CD8-positive, alpha-beta memory T cell (primary cell): ENCODE results near the gene NUP133. TPM values are rescaled to one million over a fixed set of nuclear protein-coding genes. Genes with fewer than 3 reads are reported as not detected.

Experiments
- CTCF ChIA-PET: fragments of 350-600 bp; sonication (Branson Sonifier 250); formaldehyde crosslinking; loops from one replicate; lab custom pipeline; 2021; ENCODE audit warnings: antibody characterized with exemption; lab: Charles Lee
- POLR2A ChIA-PET: fragments of 350-600 bp; sonication (Branson Sonifier 250); formaldehyde crosslinking; loops from one replicate; lab custom pipeline; 2021; ENCODE audit warnings: antibody characterized with exemption; lab: Charles Lee
- DNase-seq, 5 donors: peaks; one replicate each; pipeline versions ENCODE4 v3.0.0 to v3.0.0-alpha.2; 2020 to 2022; ENCODE audit warnings: mixed read lengths in 1 of 5
- H3K27ac ChIP-seq: one replicate; pipeline ENCODE4 v1.7.0; 2013; ENCODE audit warnings: low read depth, mild to moderate bottlenecking, low read length, moderate library complexity
- H3K27me3 ChIP-seq: 2 replicates; pipeline ENCODE4 v1.7.0; 2013; ENCODE audit warnings: low read length, mild to moderate bottlenecking; ENCODE audit not compliant: insufficient read depth, poor library complexity, severe bottlenecking
- H3K36me3 ChIP-seq: 2 replicates; pipeline ENCODE4 v1.7.0; 2013; ENCODE audit warnings: mild to moderate bottlenecking, low read length, moderate library complexity; ENCODE audit not compliant: insufficient read depth
- H3K4me1 ChIP-seq: 2 replicates; pipeline ENCODE4 v1.7.0; 2013; ENCODE audit warnings: mild to moderate bottlenecking, low read length, moderate library complexity; ENCODE audit not compliant: insufficient read depth
- H3K4me3 ChIP-seq: 2 replicates; pipeline ENCODE4 v1.7.0; 2013; ENCODE audit warnings: mild to moderate bottlenecking, low read length
- H3K9me3 ChIP-seq: 2 replicates; pipeline ENCODE4 v1.7.0; 2013; ENCODE audit warnings: mild to moderate bottlenecking, low read length
- H3K27ac Mint-ChIP-seq, 8 donors: one replicate each; pipeline ENCODE4 v1.8.0; 2020 to 2021; ENCODE audit warnings: mixed read lengths in 8 of 8, mild to moderate bottlenecking in 6 of 8, inconsistent platforms in 3 of 8, moderate library complexity in 3 of 8
- H3K27me3 Mint-ChIP-seq, 2 donors: one replicate each; pipeline ENCODE4 v1.8.0; 2020 to 2021; ENCODE audit warnings: mixed read lengths in 2 of 2, mild to moderate bottlenecking in 1 of 2, moderate library complexity in 1 of 2
- H3K36me3 Mint-ChIP-seq, 3 donors: one replicate each; pipeline ENCODE4 v1.8.0; 2020 to 2021; ENCODE audit warnings: mixed read lengths in 3 of 3, inconsistent platforms in 1 of 3, mild to moderate bottlenecking in 1 of 3
- H3K4me1 Mint-ChIP-seq, 3 donors: one replicate each; pipeline ENCODE4 v1.8.0; 2020 to 2021; ENCODE audit warnings: mixed read lengths in 3 of 3, inconsistent platforms in 1 of 3, mild to moderate bottlenecking in 1 of 3
- H3K4me3 Mint-ChIP-seq, 7 donors: one replicate each; pipeline ENCODE4 v1.8.0; 2020 to 2021; ENCODE audit warnings: mixed read lengths in 7 of 7, mild to moderate bottlenecking in 6 of 7, moderate library complexity in 4 of 7, inconsistent platforms in 2 of 7
- H3K9me3 Mint-ChIP-seq, 5 donors: one replicate each; pipeline ENCODE4 v1.8.0; 2020 to 2022; ENCODE audit warnings: mixed read lengths in 5 of 5, mild to moderate bottlenecking in 3 of 5, moderate library complexity in 2 of 5, inconsistent platforms in 1 of 5
- polyA plus RNA-seq: library from polyadenylated mRNA; unstranded; fragments of 300-500 nt; fragmentation: Illumina TruSeq; gene quantifications from one replicate; pipeline ENCODE4 v1.2.3, GENCODE V29; 2021
- total RNA-seq, 2 experiments: library from RNA; stranded (reverse); gene quantifications; one replicate each; pipeline ENCODE4 v1.2.3, GENCODE V29; 2021

NUP133 gene
- total and polyA plus RNA-seq, 3 experiments from 2014 or later = 19.9 to 57.9 (median 51.1) TPM

GRCh38 chr1:229461032-229461668 lies 47.0 kb downstream of the NUP133 start:
- Histone ChIP-seq H3K27ac (no peak overlapping the region), H3K36me3 (peaks cover 58% of the 10 kb centered on the region), H3K4me3 (no peak overlapping the region), H3K9me3 (no peaks in the 10 kb centered on the region), H3K27me3 (no peaks in the 10 kb centered on the region), H3K4me1 (no peaks in the 10 kb centered on the region)
- DNase-seq = no peak
- POLR2A ChIA-PET = interaction anchor here (0.8 kb wide), 1 partner anchor 1124 kb away, joined by 3 read pairs; no protein-coding TSS in a partner anchor
- Mint-ChIP-seq H3K9me3 (no peaks in the 10 kb centered on the region), H3K4me1 (peaks cover 0 to 6% (median 5%) of the 10 kb centered on the region in 3 donors), H3K27me3 (no peaks in the 10 kb centered on the region), H3K27ac (no peak overlapping the region), H3K36me3 (peaks cover 21 to 85% (median 35%) of the 10 kb centered on the region in 3 donors), H3K4me3 (no peak overlapping the region)
- CTCF ChIA-PET = interaction anchor here (0.8 to 1.6 kb wide), 3 partner anchors 15 to 37 kb away, joined by 3 to 4 read pairs (median 3); no protein-coding TSS in a partner anchor

- Mint-ChIP-seq H3K27me3 (no peaks in the 10 kb centered on the region), H3K36me3 (peaks cover 16 to 83% (median 33%) of the 10 kb centered on the region in 3 donors), H3K4me3 (no peak overlapping the region), H3K4me1 (peaks cover 2 to 10% (median 6%) of the 10 kb centered on the region in 3 donors), H3K9me3 (no peaks in the 10 kb centered on the region), H3K27ac (no peak overlapping the region)
- ChIA-PET CTCF (interaction anchor here (1.2 kb wide), 1 partner anchor 19 kb away, joined by 3 read pairs; no protein-coding TSS in a partner anchor), POLR2A (no interaction called here)
- no peak for DNase-seq
- no peak overlapping the region for H3K4me3 ChIP-seq
- no peaks in the 10 kb centered on the region for H3K9me3 ChIP-seq
- H3K27ac ChIP-seq = no peak overlapping the region
- peaks cover 52% of the 10 kb centered on the region for H3K36me3 ChIP-seq
- H3K4me1 ChIP-seq = no peaks in the 10 kb centered on the region
- H3K27me3 ChIP-seq = no peaks in the 10 kb centered on the region
Measured at GRCh38 chr1:229459815-229460214, 48.3 kb downstream of the NUP133 start.

- H3K36me3 Mint-ChIP-seq = peaks cover 10 to 76% (median 18%) of the 10 kb centered on the region in 3 donors
- H3K4me3 Mint-ChIP-seq = no peak overlapping the region
- peaks cover 2 to 10% (median 6%) of the 10 kb centered on the region in 3 donors for H3K4me1 Mint-ChIP-seq
- ChIA-PET POLR2A (no interaction called here), CTCF (no interaction called here)
- no peaks in the 10 kb centered on the region for H3K9me3 Mint-ChIP-seq
- Histone ChIP-seq H3K27me3 (no peaks in the 10 kb centered on the region), H3K4me1 (no peaks in the 10 kb centered on the region), H3K36me3 (peaks cover 36% of the 10 kb centered on the region), H3K27ac (no peak overlapping the region), H3K9me3 (no peaks in the 10 kb centered on the region), H3K4me3 (no peak overlapping the region)
- no peak for DNase-seq
- no peak overlapping the region for H3K27ac Mint-ChIP-seq
- no peaks in the 10 kb centered on the region for H3K27me3 Mint-ChIP-seq
Measured at GRCh38 chr1:229457436-229457835, 50.7 kb downstream of the NUP133 start.

- Mint-ChIP-seq H3K27me3 (no peaks in the 10 kb centered on the region), H3K27ac (peak overlapping the region in 3 of 8 donors; percentile 2 to 69 (median 12)), H3K4me3 (no peak overlapping the region), H3K4me1 (peaks cover 2 to 10% (median 6%) of the 10 kb centered on the region in 3 donors), H3K36me3 (peaks cover 6 to 76% (median 17%) of the 10 kb centered on the region in 3 donors), H3K9me3 (no peaks in the 10 kb centered on the region)
- CTCF ChIA-PET = no interaction called here
- H3K27me3 ChIP-seq = no peaks in the 10 kb centered on the region
- no peak for DNase-seq
- H3K4me3 ChIP-seq = no peak overlapping the region
- H3K36me3 ChIP-seq = peaks cover 32% of the 10 kb centered on the region
- no peaks in the 10 kb centered on the region for H3K4me1 ChIP-seq
- H3K27ac ChIP-seq = no peak overlapping the region
- no peaks in the 10 kb centered on the region for H3K9me3 ChIP-seq
- POLR2A ChIA-PET = interaction anchor here (0.6 kb wide), 1 partner anchor 17 kb away, joined by 3 read pairs; no protein-coding TSS in a partner anchor
Measured at GRCh38 chr1:229456016-229456415, 52.1 kb downstream of the NUP133 start.

GRCh38 chr1:229454056-229454455 lies 54.1 kb downstream of the NUP133 start:
- Histone ChIP-seq H3K4me1 (no peaks in the 10 kb centered on the region), H3K4me3 (no peak overlapping the region), H3K9me3 (no peaks in the 10 kb centered on the region), H3K36me3 (peaks cover 16% of the 10 kb centered on the region), H3K27ac (no peak overlapping the region), H3K27me3 (no peaks in the 10 kb centered on the region)
- no peaks in the 10 kb centered on the region for H3K9me3 Mint-ChIP-seq
- H3K4me3 Mint-ChIP-seq = no peak overlapping the region
- no peak for DNase-seq
- H3K4me1 Mint-ChIP-seq = peaks cover 2 to 10% (median 6%) of the 10 kb centered on the region in 3 donors
- H3K36me3 Mint-ChIP-seq = peaks cover 0 to 69% (median 11%) of the 10 kb centered on the region in 3 donors
- POLR2A ChIA-PET = no interaction called here
- H3K27me3 Mint-ChIP-seq = no peaks in the 10 kb centered on the region
- CTCF ChIA-PET = no interaction called here
- H3K27ac Mint-ChIP-seq = no peak overlapping the region

- CTCF ChIA-PET = interaction anchor here (0.5 to 1.0 kb wide), 5 partner anchors 9 to 198 kb away, joined by 3 read pairs; no protein-coding TSS in a partner anchor
- Mint-ChIP-seq H3K36me3 (peaks cover 0 to 75% (median 15%) of the 10 kb centered on the region in 3 donors), H3K4me1 (peaks cover 2 to 10% (median 6%) of the 10 kb centered on the region in 3 donors), H3K27me3 (no peaks in the 10 kb centered on the region), H3K27ac (no peak overlapping the region), H3K4me3 (no peak overlapping the region), H3K9me3 (no peaks in the 10 kb centered on the region)
- H3K9me3 ChIP-seq = no peaks in the 10 kb centered on the region
- H3K4me3 ChIP-seq = no peak overlapping the region
- peaks cover 19% of the 10 kb centered on the region for H3K36me3 ChIP-seq
- POLR2A ChIA-PET = no interaction called here
- DNase-seq = no peak
- no peak overlapping the region for H3K27ac ChIP-seq
- no peaks in the 10 kb centered on the region for H3K27me3 ChIP-seq
- H3K4me1 ChIP-seq = no peaks in the 10 kb centered on the region
Measured at GRCh38 chr1:229452956-229453801, 55.0 kb downstream of the NUP133 start.

- Mint-ChIP-seq H3K9me3 (no peaks in the 10 kb centered on the region), H3K36me3 (peaks cover 0 to 69% (median 19%) of the 10 kb centered on the region in 3 donors), H3K27ac (peak overlapping the region in 1 of 8 donors; percentile 52), H3K4me3 (no peak overlapping the region), H3K4me1 (no peaks in the 10 kb centered on the region), H3K27me3 (no peaks in the 10 kb centered on the region)
- Histone ChIP-seq H3K27ac (no peak overlapping the region), H3K4me3 (no peak overlapping the region), H3K36me3 (peaks cover 15% of the 10 kb centered on the region), H3K4me1 (no peaks in the 10 kb centered on the region), H3K27me3 (no peaks in the 10 kb centered on the region), H3K9me3 (no peaks in the 10 kb centered on the region)
- POLR2A ChIA-PET = no interaction called here
- no peak for DNase-seq
- CTCF ChIA-PET = interaction anchor here (1.1 kb wide), 1 partner anchor 9 kb away, joined by 3 read pairs; no protein-coding TSS in a partner anchor
Measured at GRCh38 chr1:229448845-229449244, 59.3 kb downstream of the NUP133 start.
